Mucosa of rectum (tissue), 2 donors: ENCODE results near the gene LDLRAD3.

ENCODE experiments used
- H3K27ac ChIP-seq, 2 donors: one replicate each; pipeline ENCODE4 v1.7.0; 2013; ENCODE audit warnings: inconsistent platforms in 2 of 2, low read depth in 2 of 2, low read length in 2 of 2
- H3K27me3 ChIP-seq, 2 donors: one replicate each; pipeline ENCODE4 v1.7.0; 2013; ENCODE audit warnings: low read length in 2 of 2; ENCODE audit not compliant: control insufficient read depth in 2 of 2, insufficient read depth in 2 of 2
- H3K36me3 ChIP-seq, 2 donors: one replicate each; pipeline ENCODE4 v1.7.0; 2013; ENCODE audit warnings: low read length in 2 of 2; ENCODE audit not compliant: control insufficient read depth in 2 of 2, insufficient read depth in 2 of 2
- H3K4me1 ChIP-seq, 2 donors: one replicate each; pipeline ENCODE4 v1.7.0; 2013; ENCODE audit warnings: low read length in 2 of 2, mild to moderate bottlenecking in 1 of 2; ENCODE audit not compliant: control insufficient read depth in 2 of 2, insufficient read depth in 2 of 2
- H3K4me3 ChIP-seq, 2 donors: one replicate each; pipeline ENCODE4 v1.7.0; 2013; ENCODE audit warnings: low read length in 2 of 2
- H3K9ac ChIP-seq, 2 donors: one replicate each; pipeline ENCODE4 v1.7.0; 2013; ENCODE audit warnings: low read length in 2 of 2, low read depth in 1 of 2, mild to moderate bottlenecking in 1 of 2
- H3K9me3 ChIP-seq, 2 donors: one replicate each; pipeline ENCODE4 v1.7.0; 2013; ENCODE audit warnings: low read length in 2 of 2; ENCODE audit not compliant: control insufficient read depth in 2 of 2
- donor health status: healthy.
- donor health status: Normal muscosa, but diverticular disease.

LDLRAD3 gene

GRCh38 chr11:36265793-36266628 is 322.1 kb downstream of the LDLRAD3 start:
- Histone ChIP-seq H3K27me3 (no peaks in the 10 kb centered on the region), H3K27ac (no peak overlapping the region), H3K9me3 (no peaks in the 10 kb centered on the region), H3K4me3 (no peak overlapping the region), H3K4me1 (no peaks in the 10 kb centered on the region), H3K9ac (no peak overlapping the region), H3K36me3 (no peaks in the 10 kb centered on the region)

GRCh38 chr11:36266767-36267166 is 322.9 kb downstream of the LDLRAD3 start:
- Histone ChIP-seq H3K27me3 (no peaks in the 10 kb centered on the region), H3K9me3 (no peaks in the 10 kb centered on the region), H3K36me3 (peaks cover 0 to 5% of the 10 kb centered on the region in 2 donors), H3K4me1 (no peaks in the 10 kb centered on the region), H3K27ac (no peak overlapping the region), H3K4me3 (no peak overlapping the region), H3K9ac (no peak overlapping the region)

GRCh38 chr11:36268337-36268985 is 324.6 kb downstream of the LDLRAD3 start:
- H3K9ac ChIP-seq, result no peak overlapping the region
- no peaks in the 10 kb centered on the region for H3K9me3 ChIP-seq
- peaks cover 7 to 19% of the 10 kb centered on the region in 2 donors for H3K36me3 ChIP-seq
- H3K27me3 ChIP-seq, result no peaks in the 10 kb centered on the region
- H3K4me3 ChIP-seq, result no peak overlapping the region
- no peaks in the 10 kb centered on the region for H3K4me1 ChIP-seq
- H3K27ac ChIP-seq, result no peak overlapping the region

GRCh38 chr11:36270701-36271100 is 326.8 kb downstream of the LDLRAD3 start:
- Histone ChIP-seq H3K27ac (no peak overlapping the region), H3K36me3 (peaks cover 12 to 35% of the 10 kb centered on the region in 2 donors), H3K9me3 (no peaks in the 10 kb centered on the region)

GRCh38 chr11:36271794-36272407 is 328.0 kb downstream of the LDLRAD3 start:
- Histone ChIP-seq H3K36me3 (peaks cover 20 to 42% of the 10 kb centered on the region in 2 donors), H3K9me3 (no peaks in the 10 kb centered on the region), H3K9ac (no peak overlapping the region), H3K4me3 (no peak overlapping the region), H3K27me3 (no peaks in the 10 kb centered on the region), H3K4me1 (no peaks in the 10 kb centered on the region), H3K27ac (no peak overlapping the region)

More at GRCh38 chr11:36270701-36271100, 326.8 kb downstream of the LDLRAD3 start:
- Histone ChIP-seq H3K9ac (no peak overlapping the region), H3K27me3 (no peaks in the 10 kb centered on the region), H3K4me3 (no peak overlapping the region), H3K4me1 (no peaks in the 10 kb centered on the region)

- Histone ChIP-seq H3K36me3 (peaks cover 20 to 45% of the 10 kb centered on the region in 2 donors), H3K27ac (no peak overlapping the region)
These were observed 329.2 kb downstream of the LDLRAD3 start for GRCh38 chr11:36273110-36273509.

GRCh38 chr11:36274414-36274813 is 330.6 kb downstream of the LDLRAD3 start:
- no peak overlapping the region for H3K27ac ChIP-seq
- H3K9me3 ChIP-seq, result no peaks in the 10 kb centered on the region
- H3K36me3 ChIP-seq, result peaks cover 30 to 55% of the 10 kb centered on the region in 2 donors
- H3K4me1 ChIP-seq, result no peaks in the 10 kb centered on the region
- H3K27me3 ChIP-seq, result no peaks in the 10 kb centered on the region
- no peak overlapping the region for H3K4me3 ChIP-seq
- no peak overlapping the region for H3K9ac ChIP-seq

More at GRCh38 chr11:36273110-36273509, 329.2 kb downstream of the LDLRAD3 start:
- Histone ChIP-seq H3K9ac (no peak overlapping the region), H3K4me1 (no peaks in the 10 kb centered on the region), H3K27me3 (no peaks in the 10 kb centered on the region), H3K4me3 (no peak overlapping the region), H3K9me3 (no peaks in the 10 kb centered on the region)

- Histone ChIP-seq H3K27me3 (no peaks in the 10 kb centered on the region), H3K4me3 (no peak overlapping the region), H3K27ac (no peak overlapping the region), H3K9me3 (no peaks in the 10 kb centered on the region), H3K4me1 (no peaks in the 10 kb centered on the region), H3K9ac (no peak overlapping the region), H3K36me3 (peaks cover 28 to 39% of the 10 kb centered on the region in 2 donors)
These were observed 334.8 kb downstream of the LDLRAD3 start for GRCh38 chr11:36278531-36279282.

- peaks cover 24 to 25% of the 10 kb centered on the region in 2 donors for H3K36me3 ChIP-seq
- no peaks in the 10 kb centered on the region for H3K27me3 ChIP-seq
- no peak overlapping the region for H3K27ac ChIP-seq
- H3K4me3 ChIP-seq, result no peak overlapping the region
- no peaks in the 10 kb centered on the region for H3K4me1 ChIP-seq
- no peaks in the 10 kb centered on the region for H3K9me3 ChIP-seq
- no peak overlapping the region for H3K9ac ChIP-seq
These were observed 336.7 kb downstream of the LDLRAD3 start for GRCh38 chr11:36280531-36280930.
